IMR-90 (cell line): ENCODE results near the gene ATG5. TPM values are rescaled to one million over a fixed set of nuclear protein-coding genes. Genes with fewer than 3 reads are reported as not detected.

ENCODE experiments used
- ATAC-seq: fragments of 200-7000 bp; cut with Tn5 transposase; 2 replicates; pipeline ENCODE4 v1.9.1; 2020; ENCODE audit warnings: low read depth, mild to moderate bottlenecking, moderate library complexity
- BruUV-seq: library from RNA; stranded (reverse); fragments of 400-500 nt; replicated peaks from 2 replicates; lab custom pipeline; 2021; lab: Mats Ljungman, UMichigan
- CTCF ChIA-PET: fragments of 300-600 bp; formaldehyde crosslinking; extraction: SDS; loops from one replicate; lab custom pipeline; 2021; ENCODE audit warnings: antibody characterized with exemption; lab: Yijun Ruan, JAX
- POLR2A ChIA-PET: fragments of 300-600 bp; sonication (Branson Sonifier 250); formaldehyde crosslinking; loops from one replicate; lab custom pipeline; 2022; ENCODE audit warnings: antibody characterized with exemption; ENCODE audit not compliant: unreplicated experiment; lab: Charles Lee
- DNase-seq: peaks from one replicate; pipeline ENCODE4 v3.0.0; 2013
- H2AFZ ChIP-seq: replicated peaks from 2 replicates; pipeline ENCODE3; 2013; ENCODE audit warnings: low read length, mild to moderate bottlenecking; ENCODE audit not compliant: poor library complexity
- H2AK5ac ChIP-seq: 2 replicates; pipeline ENCODE4 v1.6.1; 2013; ENCODE audit warnings: low read depth, low read length, inconsistent platforms
- H2AK9ac ChIP-seq: replicated peaks from 2 replicates; pipeline ENCODE3; 2013; ENCODE audit warnings: mild to moderate bottlenecking, low read depth, low read length, moderate library complexity; ENCODE audit not compliant: poor library complexity
- H2BK120ac ChIP-seq: 2 replicates; pipeline ENCODE4 v1.6.1; 2013; ENCODE audit warnings: low read depth, low read length, inconsistent platforms
- H2BK15ac ChIP-seq: 3 replicates; pipeline ENCODE4 v1.6.1; 2013; ENCODE audit warnings: low read depth, low read length, inconsistent platforms
- H2BK20ac ChIP-seq: 2 replicates; pipeline ENCODE4 v1.6.1; 2013; ENCODE audit warnings: low read depth, mild to moderate bottlenecking, inconsistent platforms, low read length, moderate library complexity
- H2BK5ac ChIP-seq: 2 replicates; pipeline ENCODE4 v1.6.1; 2013; ENCODE audit warnings: mild to moderate bottlenecking, low read depth, low read length, inconsistent platforms; ENCODE audit not compliant: poor library complexity, severe bottlenecking
- H3K14ac ChIP-seq: replicated peaks from 2 replicates; pipeline ENCODE4 v1.6.1; 2013; ENCODE audit warnings: low read depth, low read length, inconsistent platforms
- H3K18ac ChIP-seq: 2 replicates; pipeline ENCODE4 v1.6.1; 2013; ENCODE audit warnings: low read depth, low read length, control low read depth
- H3K23ac ChIP-seq: 2 replicates; pipeline ENCODE4 v1.6.1; 2013; ENCODE audit warnings: low read depth, low read length, inconsistent platforms
- H3K27ac ChIP-seq: 2 replicates; pipeline ENCODE4 v1.5.1; 2013; ENCODE audit warnings: mild to moderate bottlenecking, control low read depth, low read length; ENCODE audit not compliant: insufficient read depth
- H3K27me3 ChIP-seq: 2 replicates; pipeline ENCODE4 v1.6.1; 2013; ENCODE audit warnings: low read length; ENCODE audit not compliant: control insufficient read depth, insufficient read depth
- H3K36me3 ChIP-seq: 2 replicates; pipeline ENCODE4 v1.6.1; 2013; ENCODE audit warnings: low read length, mixed read lengths; ENCODE audit not compliant: control insufficient read depth, insufficient read depth
- H3K4ac ChIP-seq: 2 replicates; pipeline ENCODE4 v1.6.1; 2013; ENCODE audit warnings: low read depth, low read length, inconsistent platforms
- H3K4me1 ChIP-seq: 2 replicates; pipeline ENCODE4 v1.6.1; 2013; ENCODE audit warnings: low read length, mixed read lengths; ENCODE audit not compliant: control insufficient read depth, insufficient read depth
- H3K4me2 ChIP-seq: 2 replicates; pipeline ENCODE4 v1.6.1; 2013; ENCODE audit warnings: low read depth, mild to moderate bottlenecking, control low read depth, low read length, moderate library complexity
- H3K4me3 ChIP-seq: 2 replicates; pipeline ENCODE4 v1.5.1; 2013; ENCODE audit warnings: low read depth, mild to moderate bottlenecking, control low read depth, low read length, moderate library complexity; ENCODE audit not compliant: insufficient read depth
- H3K56ac ChIP-seq: 2 replicates; pipeline ENCODE4 v1.6.1; 2013; ENCODE audit warnings: low read length, inconsistent platforms; ENCODE audit not compliant: insufficient read depth; ENCODE audit errors: extremely low read depth
- H3K79me1 ChIP-seq, 2 experiments: 2 replicates each; pipeline ENCODE4 v1.6.1; 2013; ENCODE audit warnings: low read length in 2 of 2, inconsistent platforms in 1 of 2, low read depth in 1 of 2
- H3K9ac ChIP-seq: 2 replicates; pipeline ENCODE4 v1.6.1; 2013; ENCODE audit warnings: low read depth, low read length, control low read depth
- H3K9me1 ChIP-seq: 2 replicates; pipeline ENCODE4 v1.6.1; 2013; ENCODE audit warnings: low read length, inconsistent platforms; ENCODE audit not compliant: insufficient read depth
- H3K9me3 ChIP-seq: 2 replicates; pipeline ENCODE4 v1.6.1; 2013; ENCODE audit warnings: low read length; ENCODE audit not compliant: control insufficient read depth, insufficient read depth
- H4K20me1 ChIP-seq: 2 replicates; pipeline ENCODE4 v1.6.1; 2013; ENCODE audit warnings: low read length, inconsistent platforms; ENCODE audit not compliant: insufficient read depth
- H4K5ac ChIP-seq: 2 replicates; pipeline ENCODE4 v1.6.1; 2013; ENCODE audit warnings: mild to moderate bottlenecking, low read depth, low read length, control low read depth
- H4K8ac ChIP-seq, 2 experiments: 2 replicates each; pipeline ENCODE4 v1.6.1; 2013; ENCODE audit warnings: low read depth in 2 of 2, low read length in 2 of 2, control low read depth in 1 of 2, inconsistent platforms in 1 of 2
- H4K91ac ChIP-seq: 2 replicates; pipeline ENCODE4 v1.6.1; 2013; ENCODE audit warnings: low read depth, low read length, inconsistent platforms; ENCODE audit not compliant: insufficient read depth
- CEBPB ChIP-seq: IDR thresholded peaks from 2 replicates; pipeline ENCODE4 v1.6.1; 2012; ENCODE audit warnings: low read depth, low read length, improper control_type of control experiment
- MXI1 ChIP-seq: IDR thresholded peaks from 2 replicates; pipeline ENCODE4 v1.6.1; 2012; ENCODE audit warnings: low read depth, mild to moderate bottlenecking, low read length, moderate library complexity, borderline replicate concordance
- POLR2A ChIP-seq: IDR thresholded peaks from 2 replicates; pipeline ENCODE4 v1.6.1; 2012; ENCODE audit warnings: mild to moderate bottlenecking, low read depth, low read length
- RAD21 ChIP-seq: IDR thresholded peaks from 2 replicates; pipeline ENCODE4 v1.6.1; 2012; ENCODE audit warnings: low read length, improper control_type of control experiment
- WGBS, 2 experiments: methylation state at CpG; one replicate each; pipeline versions ENCODE4 v1.1.5 to v1.1.7; 2013; ENCODE audit warnings: missing lambda C conversion rate in 2 of 2; ENCODE audit not compliant: insufficient read length in 1 of 2; ENCODE audit errors: extremely low coverage in 2 of 2; 5-methylcytosine and 5-hydroxymethylcytosine counted together
- dilution Hi-C: fragments of 300-500 bp; cut with HindIII; formaldehyde crosslinking; loops from one replicate; pipeline ENCODE4 v1.14.3; 2018; ENCODE audit warnings: low sequenced_read_pairs; ENCODE audit not compliant: unreplicated experiment
- in situ Hi-C: fragments of 300-500 bp; cut with MboI; formaldehyde crosslinking; loops from 3 replicates; pipeline ENCODE4 v1.14.3; 2019; ENCODE audit warnings: low sequenced_read_pairs, inconsistent platforms, mixed read lengths
- intact Hi-C: fragments of 100-400 bp; cut with micrococcal nuclease; formaldehyde crosslinking; loops from 2 replicates; pipeline ENCODE4 v1.10.0; 2022
- polyA plus RNA-seq, 3 experiments: library from polyadenylated mRNA; depleted of rRNA; stranded (reverse); fragments of >200 nt; gene quantifications; 2 replicates each; pipeline ENCODE4 v1.2.3, GENCODE V29; 2012; ENCODE audit warnings: low replicate concordance in 1 of 3
- total RNA-seq: library from RNA; depleted of rRNA; stranded (reverse); fragments of >200 nt; gene quantifications from 2 replicates; pipeline ENCODE4 v1.2.3, GENCODE V29; 2012

ATG5 gene
- total and polyA plus RNA-seq, 2 of the 4 experiments (the other 2 are of a cell fraction), result 13.5 to 28.0 TPM

DNA sequence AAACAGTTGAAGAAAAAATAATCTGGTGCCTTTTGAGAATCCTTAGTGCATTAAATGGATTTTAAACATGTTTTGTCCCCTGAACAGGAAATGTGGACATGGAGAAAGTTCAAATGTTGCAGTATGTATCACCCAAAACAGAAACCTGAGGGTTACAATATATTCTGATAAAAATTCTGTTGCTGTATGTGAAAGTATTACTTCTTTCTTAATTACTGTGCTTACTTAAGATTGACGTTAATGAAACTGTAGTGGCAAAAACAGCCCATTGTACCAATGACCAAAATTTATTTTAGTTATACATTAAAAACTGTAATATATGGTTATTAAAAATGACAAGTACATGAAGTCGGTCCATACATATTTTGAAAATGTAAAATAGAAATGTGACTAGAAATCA lies 138.8 kb downstream of the ATG5 start:
- CTCF ChIA-PET, result no interaction called here
- TF ChIP-seq RAD21, result no peak
- TF ChIP-seq POLR2A, result no peak
- no peak for TF ChIP-seq MXI1
- no peak for TF ChIP-seq CEBPB

More for the DNA sequence above, 138.8 kb downstream of the ATG5 start:
- DNase-seq (no peak), ATAC-seq (no peak)
- WGBS, 2 experiments, result no CpG with 5 or more reads among the region's 2 CpGs
- H2AK9ac ChIP-seq, result no peak overlapping the region
- H4K91ac ChIP-seq, result no peak overlapping the region
- no peak overlapping the region for H4K5ac ChIP-seq
- no peak overlapping the region for H3K27ac ChIP-seq
- peaks cover 0 to 5% of the 10 kb centered on the region in 2 experiments; a peak in 1 of 4 replicates for H3K79me1 ChIP-seq
- H3K4me3 ChIP-seq, result no peak overlapping the region
- H3K18ac ChIP-seq, result no peak overlapping the region
- POLR2A ChIA-PET, result no interaction called here
- H2AFZ ChIP-seq, result no peak overlapping the region
- H3K4ac ChIP-seq, result no peak overlapping the region
- dilution Hi-C loops, result no loop called here
- H3K4me2 ChIP-seq, result no peak overlapping the region
- peaks cover 5% of the 10 kb centered on the region for H3K36me3 ChIP-seq
- H3K4me1 ChIP-seq, result peaks cover 7% of the 10 kb centered on the region
- no peak overlapping the region for H4K8ac ChIP-seq
- in situ Hi-C loops, result no loop called here
- no peak overlapping the region for H3K9ac ChIP-seq
- no peak overlapping the region for H2AK5ac ChIP-seq
- no peak overlapping the region for H2BK5ac ChIP-seq
- no peaks in the 10 kb centered on the region for H3K27me3 ChIP-seq
- H4K20me1 ChIP-seq, result no peaks in the 10 kb centered on the region
- intact Hi-C loops, result no loop called here
- no peak overlapping the region for H3K14ac ChIP-seq
- BruUV-seq, result no TSS peak
- H3K9me1 ChIP-seq, result peaks cover 5% of the 10 kb centered on the region
- no peak overlapping the region for H3K23ac ChIP-seq
- H2BK20ac ChIP-seq, result no peak overlapping the region
- H2BK120ac ChIP-seq, result no peak overlapping the region
- no peak overlapping the region for H2BK15ac ChIP-seq
- no peaks in the 10 kb centered on the region for H3K9me3 ChIP-seq
- H3K56ac ChIP-seq, result no peak overlapping the region
